Measurements from ENCODE around the gene MCF2L2.
A peak's percentile ranks its signal among the peaks of the same experiment; 100 is the strongest.

Gene MCF2L2

GRCh38 chr3:183309276-183309675 is 119.1 kb downstream of the MCF2L2 start:
- no peak for TF ChIP-seq CTCF (conservative IDR thresholded peaks at IDR 0.05)
- no peak overlapping the region for H3K27ac ChIP-seq

GRCh38 chr3:183308751-183309150 is 119.7 kb downstream of the MCF2L2 start:
- TF ChIP-seq CTCF (conservative IDR thresholded peaks at IDR 0.05) = no peak

GRCh38 chr3:183307749-183308148 is 120.7 kb downstream of the MCF2L2 start:
- H3K27ac ChIP-seq = no peak overlapping the region
- no peak for TF ChIP-seq CTCF (conservative IDR thresholded peaks at IDR 0.05)

More at GRCh38 chr3:183308751-183309150, 119.7 kb downstream of the MCF2L2 start:
- H3K27ac ChIP-seq = no peak overlapping the region

GRCh38 chr3:183306798-183307671 is 121.4 kb downstream of the MCF2L2 start:
- no peak for TF ChIP-seq CTCF (conservative IDR thresholded peaks at IDR 0.05)

GRCh38 chr3:183303690-183304089 is 124.7 kb downstream of the MCF2L2 start:
- no peak for TF ChIP-seq CTCF (conservative IDR thresholded peaks at IDR 0.05)
- H3K27ac ChIP-seq = no peak overlapping the region

More at GRCh38 chr3:183306798-183307671, 121.4 kb downstream of the MCF2L2 start:
- no peak overlapping the region for H3K27ac ChIP-seq

GRCh38 chr3:183301937-183302580 is 126.4 kb downstream of the MCF2L2 start:
- no peak for TF ChIP-seq CTCF (conservative IDR thresholded peaks at IDR 0.05)
- peak overlapping the region; percentile 44 for H3K27ac ChIP-seq

- no peak for TF ChIP-seq CTCF (conservative IDR thresholded peaks at IDR 0.05)
Measured at GRCh38 chr3:183300996-183301562, 127.3 kb downstream of the MCF2L2 start.

More at GRCh38 chr3:183300996-183301562, 127.3 kb downstream of the MCF2L2 start:
- peak overlapping the region; percentile 44 for H3K27ac ChIP-seq

Data from VCaP (cell line).